OCI-LY1 (cell line): Measurements from ENCODE around the gene ZNF584.

Source experiments
- H2AFZ ChIP-seq: fragments of 200-600 bp; sonication (generic), shearing (Covaris generic); 2 replicates; pipeline ENCODE4 v1.6.0; 2014; ENCODE audit warnings: antibody characterized with exemption, mild to moderate bottlenecking, low read length
- H3F3A ChIP-seq: fragments of 200-600 bp; sonication (generic), shearing (Covaris generic); 2 replicates; pipeline ENCODE4 v1.6.0; 2014; ENCODE audit warnings: mild to moderate bottlenecking, antibody characterized with exemption, low read length, moderate library complexity; ENCODE audit not compliant: insufficient read depth
- H3K27ac ChIP-seq: fragments of 200-600 bp; sonication (generic); 2 replicates; pipeline ENCODE4 v1.5.1; 2014; ENCODE audit warnings: low read length, mixed run types, mild to moderate bottlenecking, low read depth; ENCODE audit not compliant: poor library complexity, severe bottlenecking
- H3K27me3 ChIP-seq: fragments of 200-600 bp; sonication (generic); 2 replicates; pipeline ENCODE4 v1.6.0; 2014; ENCODE audit warnings: antibody characterized with exemption, mild to moderate bottlenecking, low read length, moderate library complexity; ENCODE audit not compliant: insufficient read depth
- H3K36me3 ChIP-seq: fragments of 200-600 bp; sonication (generic); 2 replicates; pipeline ENCODE4 v1.6.1; 2014; ENCODE audit warnings: mild to moderate bottlenecking, antibody characterized with exemption, low read length, moderate library complexity, mixed read lengths; ENCODE audit not compliant: insufficient read depth
- H3K4me1 ChIP-seq: fragments of 200-600 bp; sonication (generic); 2 replicates; pipeline ENCODE4 v1.5.1; 2014; ENCODE audit warnings: mild to moderate bottlenecking, low read length, moderate library complexity; ENCODE audit not compliant: insufficient read depth, severe bottlenecking
- H3K4me2 ChIP-seq: fragments of 200-600 bp; sonication (generic), shearing (Covaris generic); 2 replicates; pipeline ENCODE4 v1.6.1; 2014; ENCODE audit warnings: low read length
- H3K4me3 ChIP-seq: fragments of 200-600 bp; sonication (generic); 2 replicates; pipeline ENCODE4 v1.5.1; 2014; ENCODE audit warnings: low read length, low read depth, mild to moderate bottlenecking, mixed read lengths; ENCODE audit not compliant: poor library complexity, severe bottlenecking
- H3K79me2 ChIP-seq: fragments of 200-600 bp; shearing (Covaris generic); 2 replicates; pipeline ENCODE4 v1.6.1; 2016; ENCODE audit warnings: mixed run types, low read length, mixed read lengths; ENCODE audit not compliant: insufficient read depth
- H3K9ac ChIP-seq: fragments of 200-600 bp; sonication (generic), shearing (Covaris generic); 2 replicates; pipeline ENCODE4 v1.6.1; 2014; ENCODE audit warnings: mild to moderate bottlenecking, low read length, mixed read lengths
- H3K9me2 ChIP-seq: fragments of 200-600 bp; sonication (generic), shearing (Covaris generic); 2 replicates; pipeline ENCODE4 v1.6.1; 2014; ENCODE audit warnings: low read depth, mild to moderate bottlenecking, low read length, mixed read lengths
- H3K9me3 ChIP-seq: fragments of 200-600 bp; shearing (Covaris generic); 2 replicates; pipeline ENCODE4 v1.6.1; 2014; ENCODE audit warnings: low read length, mixed read lengths
- H4K20me1 ChIP-seq: fragments of 200-600 bp; sonication (generic), shearing (Covaris generic); 2 replicates; pipeline ENCODE4 v1.6.0; 2016; ENCODE audit warnings: mild to moderate bottlenecking, low read length; ENCODE audit not compliant: insufficient read depth
- EZH2 ChIP-seq: fragments of 200-600 bp; sonication (generic), shearing (Covaris generic); IDR thresholded peaks from 2 replicates; pipeline ENCODE4 v1.8.0; 2017; ENCODE audit warnings: borderline replicate concordance, mixed run types, mild to moderate bottlenecking, antibody characterized with exemption, low read length, moderate library complexity, mixed read lengths
- TF ChIP-seq, protein P1 (sequence below): fragments of 200-600 bp; sonication (generic), shearing (Covaris generic); IDR thresholded peaks from 2 replicates; pipeline ENCODE4 v1.5.1; 2017; ENCODE audit warnings: mild to moderate bottlenecking, antibody characterized with exemption, low read length, moderate library complexity, mixed read lengths

ZNF584 gene

DNA sequence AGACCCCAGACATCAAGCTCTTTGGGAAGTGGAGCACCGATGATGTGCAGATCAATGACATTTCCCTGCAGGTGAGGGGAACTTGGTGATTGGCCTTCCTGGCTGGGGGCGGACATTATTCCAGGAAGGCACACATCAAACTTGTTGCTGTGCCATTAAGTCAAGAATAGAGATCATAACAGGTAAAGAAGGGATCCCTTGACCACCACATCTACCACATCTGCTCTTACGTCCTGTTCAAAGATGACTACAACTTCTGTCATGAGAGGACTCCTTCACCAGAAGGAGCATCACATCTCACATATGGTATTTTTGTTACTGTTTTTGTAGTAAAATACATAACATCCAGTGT, 20.3 kb upstream of the ZNF584 start:
- Histone ChIP-seq H2AFZ (no peak overlapping the region), H3K4me3 (peak overlapping the region; percentile 98), H3F3A (0 out of 2 replicates have a peak, but pooled peaks cover 4% of the 10 kb centered on the region), H3K9ac (peak overlapping the region; percentile 97), H3K36me3 (peaks cover 56% of the 10 kb centered on the region), H4K20me1 (no peaks in the 10 kb centered on the region), H3K4me1 (peaks cover 37% of the 10 kb centered on the region), H3K79me2 (peaks cover 21% of the 10 kb centered on the region), H3K27me3 (no peaks in the 10 kb centered on the region), H3K27ac (peak overlapping the region; percentile 44), H3K4me2 (peak overlapping the region; percentile 96), H3K9me3 (no peaks in the 10 kb centered on the region), H3K9me2 (no peaks in the 10 kb centered on the region)
- TF ChIP-seq EZH2 = no peak
- TF ChIP-seq, protein P1, sequence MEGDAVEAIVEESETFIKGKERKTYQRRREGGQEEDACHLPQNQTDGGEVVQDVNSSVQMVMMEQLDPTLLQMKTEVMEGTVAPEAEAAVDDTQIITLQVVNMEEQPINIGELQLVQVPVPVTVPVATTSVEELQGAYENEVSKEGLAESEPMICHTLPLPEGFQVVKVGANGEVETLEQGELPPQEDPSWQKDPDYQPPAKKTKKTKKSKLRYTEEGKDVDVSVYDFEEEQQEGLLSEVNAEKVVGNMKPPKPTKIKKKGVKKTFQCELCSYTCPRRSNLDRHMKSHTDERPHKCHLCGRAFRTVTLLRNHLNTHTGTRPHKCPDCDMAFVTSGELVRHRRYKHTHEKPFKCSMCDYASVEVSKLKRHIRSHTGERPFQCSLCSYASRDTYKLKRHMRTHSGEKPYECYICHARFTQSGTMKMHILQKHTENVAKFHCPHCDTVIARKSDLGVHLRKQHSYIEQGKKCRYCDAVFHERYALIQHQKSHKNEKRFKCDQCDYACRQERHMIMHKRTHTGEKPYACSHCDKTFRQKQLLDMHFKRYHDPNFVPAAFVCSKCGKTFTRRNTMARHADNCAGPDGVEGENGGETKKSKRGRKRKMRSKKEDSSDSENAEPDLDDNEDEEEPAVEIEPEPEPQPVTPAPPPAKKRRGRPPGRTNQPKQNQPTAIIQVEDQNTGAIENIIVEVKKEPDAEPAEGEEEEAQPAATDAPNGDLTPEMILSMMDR = no peak; the same call in 1 of the 2 replicates

DNA sequence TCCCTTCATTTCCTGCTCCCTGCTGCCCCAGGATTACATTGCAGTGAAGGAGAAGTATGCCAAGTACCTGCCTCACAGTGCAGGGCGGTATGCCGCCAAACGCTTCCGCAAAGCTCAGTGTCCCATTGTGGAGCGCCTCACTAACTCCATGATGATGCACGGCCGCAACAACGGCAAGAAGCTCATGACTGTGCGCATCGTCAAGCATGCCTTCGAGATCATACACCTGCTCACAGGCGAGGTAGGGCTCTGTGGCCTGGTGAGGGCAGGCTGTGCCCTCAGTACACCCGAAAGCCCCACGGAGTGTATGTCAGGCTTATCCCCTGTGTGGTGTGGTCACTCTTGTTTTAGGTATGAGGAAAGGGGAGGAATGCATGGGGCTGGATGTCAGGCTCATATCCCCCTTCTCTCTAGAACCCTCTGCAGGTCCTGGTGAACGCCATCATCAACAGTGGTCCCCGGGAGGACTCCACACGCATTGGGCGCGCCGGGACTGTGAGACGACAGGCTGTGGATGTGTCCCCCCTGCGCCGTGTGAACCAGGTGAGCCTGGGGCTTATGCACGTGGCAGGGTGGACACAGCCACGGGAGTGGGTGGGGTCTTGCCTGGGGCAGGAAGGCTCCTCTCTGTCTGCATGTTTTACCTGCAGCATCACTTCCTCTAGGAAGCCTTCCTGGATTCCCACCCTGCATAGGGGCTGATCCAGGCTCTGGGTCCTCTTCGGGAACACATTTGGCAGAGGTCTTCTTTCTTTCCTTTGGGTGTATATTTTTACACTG, 15.3 kb upstream of the ZNF584 start:
- no peaks in the 10 kb centered on the region for H4K20me1 ChIP-seq
- no peaks in the 10 kb centered on the region for H3K9me2 ChIP-seq
- H3K27ac ChIP-seq = no peak overlapping the region

DNA sequence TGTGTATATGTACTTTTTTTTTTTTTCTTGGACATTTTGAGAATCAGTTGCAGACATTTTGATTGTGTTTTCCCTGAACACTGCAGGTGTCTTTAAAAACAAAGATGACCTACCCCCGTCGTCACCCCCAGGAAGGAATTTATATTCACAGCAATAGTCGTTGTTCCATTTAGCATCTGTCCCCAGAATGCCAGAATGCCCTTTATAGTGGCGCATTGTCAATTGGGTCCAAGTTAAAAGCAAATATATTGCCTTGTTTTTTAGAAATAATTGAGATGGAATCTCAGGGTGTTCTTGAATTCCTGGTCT, 14.8 kb upstream of the ZNF584 start:
- no peak overlapping the region for H2AFZ ChIP-seq
- 0 out of 2 replicates have a peak, but pooled peaks cover 4% of the 10 kb centered on the region for H3F3A ChIP-seq
- H3K27ac ChIP-seq = no peak overlapping the region
- H4K20me1 ChIP-seq = no peaks in the 10 kb centered on the region
- H3K9me2 ChIP-seq = no peaks in the 10 kb centered on the region
- no peak overlapping the region for H3K4me3 ChIP-seq
- H3K36me3 ChIP-seq = peaks cover 71% of the 10 kb centered on the region
- H3K4me2 ChIP-seq = no peak overlapping the region
- peaks cover 11% of the 10 kb centered on the region for H3K4me1 ChIP-seq
- no peaks in the 10 kb centered on the region for H3K27me3 ChIP-seq
- TF ChIP-seq, protein P1 = no peak
- no peak for TF ChIP-seq EZH2
- H3K9me3 ChIP-seq = no peaks in the 10 kb centered on the region
- peaks cover 6% of the 10 kb centered on the region for H3K79me2 ChIP-seq
- no peak overlapping the region for H3K9ac ChIP-seq

More for the DNA sequence above, 15.3 kb upstream of the ZNF584 start:
- Histone ChIP-seq H3F3A (0 out of 2 replicates have a peak, but pooled peaks cover 4% of the 10 kb centered on the region), H3K27me3 (no peaks in the 10 kb centered on the region), H3K4me2 (no peak overlapping the region), H3K9ac (no peak overlapping the region), H3K4me3 (no peak overlapping the region), H3K4me1 (peaks cover 16% of the 10 kb centered on the region), H3K36me3 (peaks cover 76% of the 10 kb centered on the region), H3K79me2 (peaks cover 11% of the 10 kb centered on the region), H3K9me3 (no peaks in the 10 kb centered on the region), H2AFZ (no peak overlapping the region)
- TF ChIP-seq, protein P1 = no peak
- no peak for TF ChIP-seq EZH2
